Measurements from ENCODE around the gene LCN12. TPM values are rescaled to one million over a fixed set of nuclear protein-coding genes. Genes with fewer than 3 reads are reported as not detected.

The LCN12 gene
- total RNA-seq, 2 donors from 2014 or later = 6.5 to 8.6 TPM

GRCh38 chr9:136949817-136950655 is 2.0 kb upstream of the LCN12 start:
- Histone ChIP-seq H3K4me1 (peaks cover 9% of the 10 kb centered on the region), H3K27me3 (no peaks in the 10 kb centered on the region), H3K4me3 (peak overlapping the region; percentile 51), H3K27ac (peak overlapping the region; percentile 98), H3K9me3 (no peaks in the 10 kb centered on the region), H3K9ac (ENCODE audit: low read depth in 2 of 2, low read length in 2 of 2) (peak overlapping the region; percentile 97 to 98), H3K36me3 (no peaks in the 10 kb centered on the region)
- intact Hi-C loops (cut with DNase I) = no loop called here
- DNase-seq = peak; percentile 99
- TF ChIP-seq CTCF (IDR thresholded peaks at IDR 0.05) = no peak

GRCh38 chr9:136950656-136951276 is 1.3 kb upstream of the LCN12 start:
- Histone ChIP-seq H3K27me3 (no peaks in the 10 kb centered on the region), H3K4me1 (peaks cover 9% of the 10 kb centered on the region), H3K27ac (peak overlapping the region; percentile 98), H3K9ac (ENCODE audit: low read depth in 2 of 2, low read length in 2 of 2) (peak overlapping the region; percentile 97 to 98), H3K9me3 (no peaks in the 10 kb centered on the region), H3K4me3 (peak overlapping the region; percentile 51), H3K36me3 (no peaks in the 10 kb centered on the region)
- intact Hi-C loops (cut with DNase I) = no loop called here
- TF ChIP-seq CTCF (IDR thresholded peaks at IDR 0.05) = no peak
- DNase-seq = no peak

GRCh38 chr9:136952321-136952850 is 313 bp downstream of the LCN12 start:
- Histone ChIP-seq H3K36me3 (no peaks in the 10 kb centered on the region), H3K9me3 (no peaks in the 10 kb centered on the region), H3K27me3 (no peaks in the 10 kb centered on the region), H3K9ac (ENCODE audit: low read depth in 2 of 2, low read length in 2 of 2) (no peak overlapping the region), H3K4me3 (no peak overlapping the region), H3K27ac (no peak overlapping the region), H3K4me1 (peaks cover 9% of the 10 kb centered on the region)
- intact Hi-C loops (cut with DNase I) = no loop called here
- no peak for DNase-seq
- TF ChIP-seq CTCF (IDR thresholded peaks at IDR 0.05) = no peak

- Histone ChIP-seq H3K27ac (no peak overlapping the region), H3K36me3 (no peaks in the 10 kb centered on the region), H3K27me3 (no peaks in the 10 kb centered on the region), H3K4me3 (no peak overlapping the region), H3K4me1 (peaks cover 4% of the 10 kb centered on the region), H3K9ac (ENCODE audit: low read depth in 2 of 2, low read length in 2 of 2) (no peak overlapping the region), H3K9me3 (no peaks in the 10 kb centered on the region)
- intact Hi-C loops (cut with DNase I) = no loop called here
- DNase-seq = no peak
- no peak for TF ChIP-seq CTCF (IDR thresholded peaks at IDR 0.05)
Observed at GRCh38 chr9:136952876-136953770, 1.1 kb downstream of the LCN12 start.

GRCh38 chr9:136953771-136954269 is 1.7 kb downstream of the LCN12 start:
- no peaks in the 10 kb centered on the region for H3K27me3 ChIP-seq
- no peaks in the 10 kb centered on the region for H3K36me3 ChIP-seq
- no peak for TF ChIP-seq CTCF (IDR thresholded peaks at IDR 0.05)
- H3K9me3 ChIP-seq = no peaks in the 10 kb centered on the region
- H3K4me1 ChIP-seq = peaks cover 4% of the 10 kb centered on the region
- intact Hi-C loops (cut with DNase I) = no loop called here
- H3K27ac ChIP-seq = no peak overlapping the region
- no peak overlapping the region for H3K4me3 ChIP-seq
- no peak for DNase-seq
- no peak overlapping the region for H3K9ac ChIP-seq (ENCODE audit: low read depth in 2 of 2, low read length in 2 of 2)

All from colonic mucosa (tissue), 4 donors.